GF-D8 (cell line): ENCODE data around the gene RAB11FIP3.

Experiments
- DNase-seq: peaks from one replicate; lab custom pipeline; 2025; lab: John Stamatoyannopoulos, UW

The RAB11FIP3 gene

GRCh38 chr16:519425-519824 is 94.0 kb downstream of the RAB11FIP3 start:
- no peak for DNase-seq

GRCh38 chr16:519841-520687 is 94.6 kb downstream of the RAB11FIP3 start:
- no peak for DNase-seq

- no peak for DNase-seq
These were observed 95.4 kb downstream of the RAB11FIP3 start for GRCh38 chr16:520847-521246.

DNA sequence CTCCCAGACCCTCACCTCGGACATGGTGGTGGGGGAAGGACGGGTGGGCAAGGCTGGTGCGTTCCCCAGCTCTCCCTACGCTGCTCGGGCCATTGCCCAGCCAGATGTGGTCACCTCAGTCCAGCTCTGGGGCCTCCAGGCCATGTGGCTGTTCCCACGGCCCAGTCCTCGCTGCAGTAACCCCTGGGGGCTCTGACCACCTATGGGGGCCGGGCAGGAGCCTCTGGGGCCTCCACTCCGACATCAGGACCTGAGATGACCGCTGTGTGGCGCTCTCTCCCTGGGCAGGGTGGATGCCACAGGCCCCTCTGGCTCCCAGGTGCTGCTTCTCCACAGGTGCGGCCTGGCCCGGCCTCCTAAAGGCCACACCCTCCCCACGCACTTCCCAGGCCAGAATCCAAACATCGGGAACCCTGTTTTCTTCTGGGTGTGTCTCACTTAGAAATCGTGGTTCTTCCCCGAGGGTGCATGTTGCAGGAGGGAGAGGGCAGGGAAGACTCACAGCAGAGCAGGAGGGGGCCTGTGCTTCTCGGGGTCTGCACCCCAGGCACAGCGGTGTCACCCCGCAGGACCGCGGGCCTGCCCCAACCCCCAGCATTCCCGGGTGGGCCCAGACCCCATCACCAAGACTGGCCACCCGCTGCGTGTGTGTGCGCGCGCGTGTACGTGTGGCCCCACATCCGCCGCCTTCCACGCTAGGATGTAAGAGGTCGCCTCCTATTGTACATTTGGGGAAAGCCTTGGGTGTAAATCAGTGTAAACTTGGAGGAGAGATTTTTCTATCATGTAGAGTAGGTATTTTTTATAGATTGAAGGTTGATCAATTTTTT is 96.1 kb downstream of the RAB11FIP3 start:
- no peak for DNase-seq

GRCh38 chr16:522320-523096 is 97.1 kb downstream of the RAB11FIP3 start:
- DNase-seq, result no peak

- no peak for DNase-seq
These were observed 97.8 kb downstream of the RAB11FIP3 start for GRCh38 chr16:523097-523741.

- DNase-seq, result no peak
These were observed 99.0 kb downstream of the RAB11FIP3 start for GRCh38 chr16:524274-525040.

DNA sequence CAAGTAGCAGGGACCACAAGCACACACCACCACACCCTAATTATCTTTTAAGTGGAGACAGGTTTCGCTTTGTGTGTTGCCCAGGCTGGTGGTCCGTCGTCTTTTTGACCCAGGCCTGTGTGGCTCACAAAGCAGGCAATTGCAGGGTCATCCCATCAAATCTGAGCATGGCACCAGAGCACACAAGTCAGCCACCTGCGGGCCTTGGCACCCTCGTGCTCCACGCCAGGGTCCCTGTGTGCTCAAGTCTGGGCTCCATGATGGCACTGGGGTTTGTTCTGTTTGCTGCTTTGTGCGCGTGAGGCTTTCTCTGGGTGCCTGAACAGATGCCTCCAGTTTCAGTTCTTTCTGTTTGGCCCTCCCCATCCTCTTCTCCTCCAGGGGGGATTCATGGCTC is 99.7 kb downstream of the RAB11FIP3 start:
- no peak for DNase-seq

GRCh38 chr16:525520-526180 is 100.2 kb downstream of the RAB11FIP3 start:
- no peak for DNase-seq

GRCh38 chr16:526181-527014 is 100.9 kb downstream of the RAB11FIP3 start:
- DNase-seq, result no peak

GRCh38 chr16:527015-527903 is 101.8 kb downstream of the RAB11FIP3 start, which contains the start of gene CAPN15:
CAPN15 (plus strand) TSS chr16:527712; CDS start chr16:546839, 19,127 bp downstream.
- peak; percentile 45 for DNase-seq

DNA sequence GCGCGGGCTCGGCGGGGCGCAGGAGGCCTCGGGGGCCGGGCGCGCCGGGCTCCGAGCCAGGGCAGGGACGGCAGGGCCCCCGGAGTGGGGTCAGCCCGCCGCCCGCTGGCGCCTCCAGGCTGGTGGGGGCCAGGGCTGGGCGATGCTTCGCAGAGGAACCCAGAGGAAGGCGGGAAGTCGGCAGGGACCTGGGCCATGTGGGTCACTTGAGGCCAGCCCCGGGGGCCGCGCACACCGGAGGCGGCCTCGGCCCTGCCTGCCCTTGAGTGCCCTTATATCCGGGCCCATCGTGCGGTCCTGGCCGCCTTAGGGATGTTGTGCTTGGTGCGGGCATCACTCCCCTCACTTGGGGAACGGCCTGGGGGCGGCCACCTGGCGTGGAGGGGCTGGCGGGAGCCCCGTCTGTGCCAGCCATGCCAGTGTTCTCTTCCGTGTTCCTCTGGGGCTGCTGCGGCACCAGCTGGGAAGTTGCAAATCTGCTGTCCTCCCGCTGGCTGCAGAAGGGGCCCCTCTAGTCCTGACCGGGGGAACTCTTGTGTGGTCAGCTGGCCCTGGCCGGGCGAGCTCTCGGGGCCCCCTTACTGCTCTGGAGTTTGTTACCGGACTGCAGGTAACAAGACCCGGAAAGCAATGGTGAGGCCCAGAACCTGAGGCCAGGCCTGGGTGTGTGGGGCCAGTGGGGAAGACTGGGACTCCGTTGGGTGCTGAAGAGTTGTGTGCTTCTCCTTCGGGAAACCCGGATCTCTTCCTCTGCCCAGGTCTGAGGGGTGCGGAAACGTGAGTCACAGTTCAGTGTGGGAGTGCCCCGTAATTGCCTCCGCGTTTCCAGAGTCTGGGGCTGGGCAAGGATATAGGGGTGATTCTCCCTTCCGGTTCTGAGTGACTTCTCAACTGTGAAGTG is 102.9 kb downstream of the RAB11FIP3 start:
- DNase-seq, result peak; percentile 28

DNA sequence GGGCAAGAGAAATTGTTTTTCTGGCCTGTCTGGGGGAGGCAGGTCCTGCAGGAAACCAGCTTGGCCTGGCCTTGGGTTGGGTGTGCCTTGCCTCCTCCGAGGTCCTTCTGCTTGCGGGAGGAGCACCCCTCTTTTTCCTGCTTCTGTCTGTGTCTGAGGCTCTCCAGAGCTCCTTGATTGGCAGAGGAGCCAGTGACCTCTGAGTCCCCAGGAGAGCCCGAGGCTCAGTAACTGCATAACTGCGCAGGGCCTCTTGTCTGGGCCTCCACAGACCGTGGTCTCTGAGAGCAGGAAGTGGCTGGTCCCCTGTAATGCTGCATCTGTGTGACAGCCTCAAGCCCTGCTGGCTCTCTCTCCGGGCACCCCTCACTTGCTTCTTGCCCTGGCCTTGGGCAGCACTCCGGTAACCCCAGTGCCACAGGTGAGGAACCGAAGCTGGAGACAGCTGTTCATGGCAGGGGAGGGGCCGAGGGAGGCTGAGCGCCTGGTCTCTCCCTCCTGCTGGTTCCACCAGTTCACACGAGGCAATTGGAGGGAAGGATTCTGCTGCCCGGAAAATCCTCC is 103.6 kb downstream of the RAB11FIP3 start:
- DNase-seq, result no peak

DNA sequence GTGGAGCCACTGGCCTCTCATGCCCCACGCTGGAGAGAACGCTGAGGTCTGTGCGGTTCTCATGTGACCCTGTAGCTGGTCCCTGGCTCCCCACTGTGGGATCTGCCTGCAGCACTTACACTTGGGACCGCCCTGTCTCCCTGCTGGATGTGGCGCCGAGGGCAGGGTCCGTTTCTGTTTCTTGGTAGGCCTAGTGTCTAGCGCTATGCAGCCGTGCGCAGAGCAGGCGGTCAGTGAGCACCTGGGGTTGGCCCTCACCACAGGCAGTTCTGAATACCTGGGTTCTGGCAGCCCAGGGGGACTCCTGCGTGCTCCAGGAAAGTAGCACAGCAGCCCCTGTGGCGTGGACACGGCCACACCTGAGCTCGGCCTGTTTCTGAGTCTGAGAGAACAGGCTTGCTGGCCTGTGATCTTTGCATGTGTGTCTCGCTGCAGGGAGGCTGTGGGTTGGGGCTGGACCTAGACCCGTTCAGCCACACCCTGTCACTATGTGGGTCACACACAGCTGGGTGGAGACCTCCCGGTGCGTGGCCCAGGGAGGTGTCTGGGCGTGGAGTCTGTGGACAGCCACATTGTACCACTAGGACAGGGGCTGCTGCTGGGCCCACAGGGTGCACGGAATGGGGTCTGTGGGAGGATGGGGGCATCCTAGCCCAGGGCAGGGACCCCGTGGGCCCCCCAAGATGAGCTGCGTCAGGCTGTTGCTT is 104.8 kb downstream of the RAB11FIP3 start:
- DNase-seq, result no peak

DNA sequence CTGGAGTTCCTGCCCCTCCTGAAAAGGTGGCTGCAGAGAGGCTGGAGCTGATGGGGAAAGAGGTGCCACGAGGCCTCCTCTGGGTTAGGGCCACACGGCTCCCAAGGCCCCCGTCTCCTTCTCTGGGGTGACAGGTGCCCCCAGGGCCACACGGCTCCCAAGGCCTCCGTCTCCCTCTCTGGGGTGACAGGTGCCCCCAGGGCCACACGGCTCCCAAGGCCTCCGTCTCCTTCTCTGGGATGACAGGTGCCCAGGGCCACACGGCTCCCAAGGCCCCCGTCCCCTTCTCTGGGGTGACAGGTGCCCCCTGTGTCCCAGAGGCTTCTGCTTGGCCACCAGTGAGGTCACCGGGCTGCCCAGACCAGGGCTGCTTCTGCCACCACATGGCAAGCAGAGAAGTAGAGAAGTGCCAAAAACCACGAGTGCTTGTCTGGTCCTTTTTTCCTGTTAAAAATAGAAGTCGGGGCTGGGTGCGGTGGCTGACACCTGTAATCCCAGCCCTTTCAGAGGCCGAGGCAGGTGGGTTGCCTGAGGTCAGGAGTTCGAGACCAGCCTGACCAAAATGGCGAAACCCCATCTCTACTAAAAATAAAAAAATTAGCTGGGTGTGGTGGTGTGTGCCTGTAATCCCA is 106.2 kb downstream of the RAB11FIP3 start:
- DNase-seq, result no peak
